Activated CD4-positive, alpha-beta T cell treated with anti-CD3 and anti-CD28 coated beads for 36 hours (primary cell): Measurements from ENCODE around the gene AREL1. TPM values are rescaled to one million over a fixed set of nuclear protein-coding genes. Genes with fewer than 3 reads are reported as not detected.
"Not testable (repeated sequence)": the region's sequence is repeated elsewhere in the genome, so short reads cannot be mapped to it uniquely, and the experiment has no call there.

Source experiments
- ATAC-seq: fragments of 200-7000 bp; cut with Tn5 transposase; one replicate; pipeline ENCODE4 v1.10.0; 2021; ENCODE audit warnings: mild to moderate bottlenecking, moderate library complexity
- CTCF ChIA-PET: fragments of 350-600 bp; sonication (Branson Sonifier 250); formaldehyde crosslinking; loops from one replicate; lab custom pipeline; 2021; ENCODE audit warnings: antibody characterized with exemption; lab: Charles Lee
- POLR2A ChIA-PET: fragments of 350-600 bp; sonication (Branson Sonifier 250); formaldehyde crosslinking; loops from one replicate; lab custom pipeline; 2021; ENCODE audit warnings: antibody characterized with exemption, inconsistent platforms; lab: Charles Lee
- DNase-seq: peaks from one replicate; pipeline ENCODE4 v3.0.0-alpha.2; 2020
- H3K27ac Mint-ChIP-seq: one replicate; pipeline ENCODE4 v1.8.0; 2021; ENCODE audit warnings: mixed read lengths
- H3K27me3 Mint-ChIP-seq: one replicate; pipeline ENCODE4 v1.8.0; 2021; ENCODE audit warnings: mixed read lengths
- H3K36me3 Mint-ChIP-seq: one replicate; pipeline ENCODE4 v1.8.0; 2021; ENCODE audit warnings: low read depth, mixed read lengths
- H3K4me1 Mint-ChIP-seq: one replicate; pipeline ENCODE4 v1.8.0; 2021; ENCODE audit warnings: mixed read lengths
- H3K4me3 Mint-ChIP-seq: one replicate; pipeline ENCODE4 v1.8.0; 2021; ENCODE audit warnings: mild to moderate bottlenecking, moderate library complexity, mixed read lengths
- H3K9me3 Mint-ChIP-seq: one replicate; pipeline ENCODE4 v1.8.0; 2021; ENCODE audit warnings: low read depth, mixed read lengths
- intact Hi-C, 2 experiments: fragments of 100-400 bp; cut with DNase I in 1 of 2; cut with micrococcal nuclease in 1 of 2; formaldehyde crosslinking; loops; one replicate each; pipeline versions ENCODE4 v1.14.2 to v1.15.1; 2022 to 2024; cut with DNase I, micrococcal nuclease
- total RNA-seq, 2 experiments: library from RNA; stranded (reverse); gene quantifications; one replicate each; pipeline ENCODE4 v1.2.3, GENCODE V29; 2021

AREL1 gene, protein sequence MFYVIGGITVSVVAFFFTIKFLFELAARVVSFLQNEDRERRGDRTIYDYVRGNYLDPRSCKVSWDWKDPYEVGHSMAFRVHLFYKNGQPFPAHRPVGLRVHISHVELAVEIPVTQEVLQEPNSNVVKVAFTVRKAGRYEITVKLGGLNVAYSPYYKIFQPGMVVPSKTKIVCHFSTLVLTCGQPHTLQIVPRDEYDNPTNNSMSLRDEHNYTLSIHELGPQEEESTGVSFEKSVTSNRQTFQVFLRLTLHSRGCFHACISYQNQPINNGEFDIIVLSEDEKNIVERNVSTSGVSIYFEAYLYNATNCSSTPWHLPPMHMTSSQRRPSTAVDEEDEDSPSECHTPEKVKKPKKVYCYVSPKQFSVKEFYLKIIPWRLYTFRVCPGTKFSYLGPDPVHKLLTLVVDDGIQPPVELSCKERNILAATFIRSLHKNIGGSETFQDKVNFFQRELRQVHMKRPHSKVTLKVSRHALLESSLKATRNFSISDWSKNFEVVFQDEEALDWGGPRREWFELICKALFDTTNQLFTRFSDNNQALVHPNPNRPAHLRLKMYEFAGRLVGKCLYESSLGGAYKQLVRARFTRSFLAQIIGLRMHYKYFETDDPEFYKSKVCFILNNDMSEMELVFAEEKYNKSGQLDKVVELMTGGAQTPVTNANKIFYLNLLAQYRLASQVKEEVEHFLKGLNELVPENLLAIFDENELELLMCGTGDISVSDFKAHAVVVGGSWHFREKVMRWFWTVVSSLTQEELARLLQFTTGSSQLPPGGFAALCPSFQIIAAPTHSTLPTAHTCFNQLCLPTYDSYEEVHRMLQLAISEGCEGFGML
- total RNA-seq: 10 to 100 TPM; 31.3 to 35.6 TPM

DNA sequence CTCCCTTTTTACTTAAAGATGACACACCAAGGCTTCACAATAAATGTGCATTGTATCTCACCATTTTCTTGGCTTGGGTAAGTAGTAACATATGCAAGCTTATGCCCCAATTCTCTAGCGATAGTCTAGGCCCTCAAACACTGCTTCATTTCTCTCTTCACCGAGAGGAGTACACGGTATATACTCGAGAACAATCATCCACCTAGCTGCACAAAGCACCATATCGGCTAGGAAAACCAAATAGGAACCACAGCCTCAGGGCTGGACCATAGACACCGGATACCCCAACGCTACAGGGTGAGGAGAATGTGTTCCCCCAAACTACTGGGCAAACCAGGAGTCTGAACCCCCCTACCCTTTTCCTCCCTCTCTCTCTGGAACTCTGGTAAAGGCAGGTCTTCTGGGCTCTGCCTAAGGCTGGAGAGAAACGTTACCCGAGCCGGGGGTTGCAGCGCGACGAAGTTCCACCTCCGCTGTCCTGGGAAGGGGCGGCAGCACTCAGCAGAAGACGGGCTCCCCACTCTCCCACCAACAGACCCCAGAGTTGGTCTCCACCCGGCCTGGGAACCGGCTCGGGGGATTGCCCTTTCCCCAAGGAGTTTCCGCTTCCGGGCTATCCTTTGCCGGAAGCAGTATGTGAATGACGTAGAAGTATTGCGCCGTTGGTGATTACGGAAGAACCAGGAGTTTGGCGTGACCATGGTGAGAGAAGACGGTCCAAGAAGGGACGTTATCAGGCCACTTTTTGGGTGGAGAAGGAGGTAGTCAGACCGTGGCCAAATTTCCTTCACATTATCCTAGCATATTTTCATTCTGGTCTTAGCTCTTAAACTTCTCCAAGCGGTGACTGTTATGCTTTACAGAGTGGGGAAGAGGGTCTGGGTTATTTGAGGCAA is at the start of gene AREL1, which contains the start of gene FCF1:
TSS of gene AREL1 (minus strand) at position 582 of the 896 bp plus-strand sequence. CDS start 27,465 bp downstream, outside the sequence.
TSS of gene FCF1 (plus strand) at position 646 of the 896 bp plus-strand sequence. CDS start at position 700, 54 bp downstream.
- H3K4me1 Mint-ChIP-seq: peaks cover 50% of the 10 kb centered on the region
- ChIA-PET POLR2A (no interaction called here), CTCF (interaction anchor here (1.0 to 1.9 kb wide), 3 partner anchors 94 to 104 kb away, joined by 3 to 8 read pairs (median 4); partner anchors contain the start of gene LTBP2)
- no peaks in the 10 kb centered on the region for H3K9me3 Mint-ChIP-seq
- peak within 1 kb of the TSS; percentile 98 for H3K4me3 Mint-ChIP-seq
- DNase-seq (peak; percentile 88), ATAC-seq (peak; percentile 98)
- intact Hi-C loops: loop anchor here (1.0 to 5.0 kb wide), 11 partner anchors 51 to 949 kb away; partner anchors contain the start of genes LTBP2 (in 2 of the 2), YLPM1 (in 2 of the 2), ABCD4 (in 1 of the 2) and ALDH6A1 (in 1 of the 2)
- H3K36me3 Mint-ChIP-seq: peaks cover 14% of the 10 kb centered on the region
- peak within 1 kb of the TSS; percentile 98 for H3K27ac Mint-ChIP-seq
- no peaks in the 10 kb centered on the region for H3K27me3 Mint-ChIP-seq

DNA sequence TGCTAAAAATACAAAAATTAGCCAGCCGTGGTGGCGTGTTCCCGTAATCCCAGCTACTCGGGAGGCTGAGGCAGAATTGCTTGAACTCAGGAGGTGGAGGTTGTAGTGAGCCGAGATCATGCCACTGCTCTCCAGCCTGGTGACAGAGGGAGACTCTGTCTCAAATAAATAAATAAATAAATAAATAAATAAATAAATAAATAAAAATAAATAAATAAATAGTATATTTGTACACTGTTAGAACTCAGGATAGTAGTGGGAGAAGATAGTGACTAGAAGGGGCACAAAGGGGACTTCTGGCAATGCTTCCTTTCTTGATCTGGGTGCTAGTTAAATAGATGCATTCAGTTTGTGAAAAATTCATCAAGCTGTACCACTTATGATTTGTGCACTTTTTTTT is 45.6 kb upstream of the AREL1 start:
- CTCF ChIA-PET: interaction anchor here (0.7 kb wide), 1 partner anchor 11 kb away, joined by 3 read pairs; no protein-coding TSS in a partner anchor
- ATAC-seq, H3K9me3 Mint-ChIP-seq, H3K4me3 Mint-ChIP-seq, intact Hi-C loops, DNase-seq, H3K36me3 Mint-ChIP-seq, H3K27me3 Mint-ChIP-seq, POLR2A ChIA-PET, H3K27ac Mint-ChIP-seq: not testable (repeated sequence)
- peaks cover 11% of the 10 kb centered on the region for H3K4me1 Mint-ChIP-seq

DNA sequence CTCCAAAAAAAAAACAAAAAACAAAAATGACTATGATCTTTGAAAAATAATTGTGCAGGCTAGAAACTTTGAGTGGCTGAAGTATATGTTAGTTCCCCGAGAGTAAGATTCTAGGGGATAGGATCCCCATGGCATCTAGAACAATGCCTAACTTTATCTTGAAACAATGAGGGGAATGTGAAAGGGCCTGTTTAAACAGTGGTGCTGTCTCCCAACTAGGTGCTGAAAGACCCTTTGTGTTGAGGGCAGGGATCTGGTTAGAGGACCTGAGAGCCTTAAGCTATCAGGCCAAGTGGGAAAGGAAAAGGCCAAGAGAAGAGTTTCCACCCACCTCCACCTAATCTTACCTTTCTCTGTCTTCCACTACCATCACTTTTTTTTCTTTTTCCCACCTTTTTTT is 43.4 kb upstream of the AREL1 start:
- intact Hi-C loops: no loop called here
- no peak for DNase-seq
- no peak for ATAC-seq
- H3K9me3 Mint-ChIP-seq: peaks cover 11% of the 10 kb centered on the region
- H3K4me3 Mint-ChIP-seq: no peak overlapping the region
- no peaks in the 10 kb centered on the region for H3K27me3 Mint-ChIP-seq
- no peak overlapping the region for H3K27ac Mint-ChIP-seq
- H3K36me3 Mint-ChIP-seq: peaks cover 8% of the 10 kb centered on the region
- no peaks in the 10 kb centered on the region for H3K4me1 Mint-ChIP-seq
- CTCF ChIA-PET: interaction anchor here (0.7 kb wide), 1 partner anchor 110 kb away, joined by 3 read pairs; no protein-coding TSS in a partner anchor
- POLR2A ChIA-PET: no interaction called here

DNA sequence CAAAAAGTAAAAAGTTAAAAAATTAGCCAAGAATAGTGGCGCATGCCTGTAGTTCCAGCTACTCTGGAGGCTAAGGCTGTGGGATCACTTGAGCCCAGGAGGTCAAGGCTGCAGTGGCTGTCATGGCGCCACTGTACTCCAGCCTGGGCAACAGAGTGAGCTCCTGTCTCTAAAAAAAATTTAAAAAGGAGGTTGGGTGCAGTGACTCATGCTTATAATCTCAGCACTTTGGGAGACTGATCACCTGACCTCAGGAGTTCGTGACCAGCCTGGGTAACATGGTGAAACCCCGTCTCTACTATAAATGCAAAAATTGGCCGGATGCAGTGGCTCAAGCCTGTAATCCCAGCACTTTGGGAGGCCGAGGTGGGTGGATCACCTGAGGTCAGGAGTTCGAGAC is 42.0 kb upstream of the AREL1 start:
- intact Hi-C loops: no loop called here
- peaks cover 8% of the 10 kb centered on the region for H3K36me3 Mint-ChIP-seq
- ChIA-PET POLR2A (no interaction called here), CTCF (interaction anchor here (0.7 kb wide), 3 partner anchors 93 to 192 kb away, joined by 3 read pairs; no protein-coding TSS in a partner anchor)
- H3K4me3 Mint-ChIP-seq: no peak overlapping the region
- no peaks in the 10 kb centered on the region for H3K4me1 Mint-ChIP-seq
- no peak overlapping the region for H3K27ac Mint-ChIP-seq
- no peak for ATAC-seq
- H3K27me3 Mint-ChIP-seq: no peaks in the 10 kb centered on the region
- no peak for DNase-seq
- peaks cover 11% of the 10 kb centered on the region for H3K9me3 Mint-ChIP-seq

DNA sequence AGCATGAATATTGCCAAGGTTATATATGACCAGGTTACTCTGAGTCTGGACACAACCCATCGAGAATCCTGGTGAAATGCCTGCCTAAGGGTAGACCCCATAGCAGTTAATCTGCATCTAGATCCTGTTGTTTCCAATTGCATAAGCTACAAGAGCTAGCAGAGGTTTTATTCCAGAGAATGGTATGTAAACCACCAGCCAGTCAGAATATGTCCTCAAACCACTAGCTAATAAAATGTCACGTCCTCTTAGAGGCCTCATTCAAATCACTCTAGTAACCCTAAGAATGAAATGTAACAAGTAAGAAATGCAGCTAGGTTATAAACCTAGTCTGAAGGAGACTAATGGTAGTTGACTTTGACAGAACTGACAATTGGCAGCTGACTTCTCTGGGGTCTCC is 41.3 kb upstream of the AREL1 start:
- Mint-ChIP-seq H3K27ac (no peak overlapping the region), H3K4me1 (no peaks in the 10 kb centered on the region), H3K9me3 (peaks cover 11% of the 10 kb centered on the region), H3K27me3 (no peaks in the 10 kb centered on the region), H3K4me3 (no peak overlapping the region), H3K36me3 (peaks cover 8% of the 10 kb centered on the region)
- DNase-seq: no peak
- ATAC-seq: no peak
- intact Hi-C loops: no loop called here
- POLR2A ChIA-PET: no interaction called here
- CTCF ChIA-PET: interaction anchor here (0.7 kb wide), 3 partner anchors 40 to 152 kb away, joined by 3 read pairs; no protein-coding TSS in a partner anchor

DNA sequence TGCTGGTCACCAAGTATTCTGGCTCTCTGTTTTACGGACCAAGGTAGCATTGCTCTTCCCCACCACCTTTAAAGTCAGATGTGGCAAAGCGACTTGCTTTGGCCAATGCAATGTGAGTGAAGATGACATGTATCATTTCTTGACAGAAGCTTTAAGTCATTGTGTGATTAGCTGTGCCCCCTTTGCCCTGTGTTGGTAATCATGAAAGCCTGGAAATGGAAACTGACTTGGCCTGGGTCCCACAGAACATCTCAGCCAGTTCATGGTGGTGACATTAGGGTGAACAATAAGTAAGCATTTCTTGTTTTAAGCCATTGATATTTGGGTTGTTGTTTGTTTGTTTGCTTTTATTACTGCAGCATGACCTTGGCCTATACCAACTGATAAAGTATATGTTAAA is 34.4 kb upstream of the AREL1 start:
- ATAC-seq: no peak
- no peak for DNase-seq
- no peak overlapping the region for H3K4me3 Mint-ChIP-seq
- POLR2A ChIA-PET: no interaction called here
- H3K36me3 Mint-ChIP-seq: peaks cover 4% of the 10 kb centered on the region
- no peak overlapping the region for H3K27ac Mint-ChIP-seq
- intact Hi-C loops: no loop called here
- peaks cover 5% of the 10 kb centered on the region for H3K9me3 Mint-ChIP-seq
- H3K4me1 Mint-ChIP-seq: no peaks in the 10 kb centered on the region
- CTCF ChIA-PET: no interaction called here
- H3K27me3 Mint-ChIP-seq: no peaks in the 10 kb centered on the region

DNA sequence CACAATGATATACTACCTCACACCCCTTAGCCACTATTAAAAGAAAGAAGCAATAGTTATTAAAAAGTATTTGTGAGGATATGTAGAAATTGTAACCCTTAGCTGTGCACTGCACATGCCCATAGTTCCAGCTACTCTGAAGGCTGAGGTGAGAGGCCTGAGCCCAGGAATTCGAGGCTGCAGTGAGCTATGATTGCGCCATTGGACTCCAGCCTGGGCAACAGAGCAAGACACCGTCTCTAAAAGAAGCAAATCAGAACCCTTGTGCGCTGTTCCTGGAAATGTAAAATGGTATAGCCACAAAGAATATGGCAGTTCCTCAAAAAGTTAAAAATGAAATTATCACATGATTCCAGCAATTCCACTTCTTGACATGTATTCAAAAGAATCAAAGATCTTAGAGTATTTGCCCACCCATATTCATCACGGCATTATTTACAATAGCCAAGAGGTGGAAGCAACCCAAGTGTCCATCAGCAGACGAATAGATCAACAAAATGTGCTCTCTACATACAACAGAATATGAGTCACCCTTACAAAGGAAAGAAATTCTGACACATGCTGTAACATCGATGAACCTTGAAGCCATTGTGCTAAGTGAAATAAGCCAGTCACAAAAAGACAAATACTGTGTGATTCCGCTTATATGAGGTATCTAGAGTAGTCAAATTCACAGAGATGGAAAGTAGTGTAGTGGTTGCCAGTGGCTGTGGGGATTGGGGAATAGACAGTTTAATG is 26.6 kb upstream of the AREL1 start:
- DNase-seq: no peak
- ChIA-PET POLR2A (no interaction called here), CTCF (no interaction called here)
- no peaks in the 10 kb centered on the region for H3K9me3 Mint-ChIP-seq
- intact Hi-C loops: no loop called here
- peaks cover 28% of the 10 kb centered on the region for H3K36me3 Mint-ChIP-seq
- no peaks in the 10 kb centered on the region for H3K4me1 Mint-ChIP-seq
- no peaks in the 10 kb centered on the region for H3K27me3 Mint-ChIP-seq
- H3K4me3 Mint-ChIP-seq: no peak overlapping the region
- H3K27ac Mint-ChIP-seq: no peak overlapping the region
- ATAC-seq: no peak

DNA sequence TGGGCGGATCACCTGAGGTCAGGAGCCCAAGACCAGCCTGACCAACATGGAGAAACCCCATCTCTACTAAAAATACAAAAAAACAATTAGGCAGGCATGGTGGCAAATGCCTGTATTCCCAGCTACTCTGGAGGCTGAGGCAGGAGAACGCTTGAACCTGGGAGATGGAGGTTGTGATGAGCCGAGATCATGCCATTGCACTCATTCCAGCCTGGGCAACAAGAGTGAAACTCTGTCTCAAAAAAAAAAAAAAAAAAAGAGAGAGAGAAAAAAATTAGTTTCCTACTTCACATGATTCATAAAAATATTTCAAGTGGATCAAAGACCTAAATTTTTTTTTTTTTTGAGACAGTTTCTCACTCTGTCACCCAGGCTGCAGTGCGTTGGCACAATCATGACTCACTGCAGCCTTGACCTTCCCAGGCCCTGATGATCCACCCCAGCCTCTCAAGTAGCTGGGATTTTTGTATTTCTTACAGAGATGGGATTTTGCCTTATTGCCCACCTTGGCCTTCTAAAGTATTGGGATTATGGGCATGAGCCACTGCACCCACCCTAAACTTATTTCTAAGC is 25.0 kb upstream of the AREL1 start:
- peak; percentile 57 for ATAC-seq
- intact Hi-C loops: no loop called here
- ChIA-PET POLR2A (no interaction called here), CTCF (interaction anchor here (0.7 kb wide), 1 partner anchor 39 kb away, joined by 3 read pairs; no protein-coding TSS in a partner anchor)
- H3K9me3 Mint-ChIP-seq: no peaks in the 10 kb centered on the region
- H3K36me3 Mint-ChIP-seq: peaks cover 32% of the 10 kb centered on the region
- no peak overlapping the region for H3K27ac Mint-ChIP-seq
- no peaks in the 10 kb centered on the region for H3K4me1 Mint-ChIP-seq
- H3K27me3 Mint-ChIP-seq: no peaks in the 10 kb centered on the region
- no peak overlapping the region for H3K4me3 Mint-ChIP-seq
- DNase-seq: peak; percentile 30

DNA sequence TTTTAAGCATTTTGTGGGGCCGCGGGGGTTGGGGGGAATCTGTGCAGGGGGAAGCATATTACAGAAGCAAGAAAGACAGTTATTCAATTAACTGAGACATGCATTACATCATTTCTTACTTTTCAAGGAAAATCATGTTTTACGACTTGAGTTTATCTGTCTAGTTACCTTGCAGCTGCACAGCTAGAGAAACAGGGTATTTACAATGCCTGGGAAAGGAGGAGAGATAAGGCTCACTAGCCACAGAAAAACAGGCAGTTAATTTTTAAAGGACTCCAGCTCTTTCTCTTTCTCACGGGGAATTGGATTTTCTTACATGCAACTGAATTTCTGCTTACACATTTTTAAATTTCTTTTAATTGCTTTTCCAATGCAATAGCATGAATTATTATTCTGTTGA is 22.2 kb upstream of the AREL1 start:
- intact Hi-C loops: no loop called here

DNA sequence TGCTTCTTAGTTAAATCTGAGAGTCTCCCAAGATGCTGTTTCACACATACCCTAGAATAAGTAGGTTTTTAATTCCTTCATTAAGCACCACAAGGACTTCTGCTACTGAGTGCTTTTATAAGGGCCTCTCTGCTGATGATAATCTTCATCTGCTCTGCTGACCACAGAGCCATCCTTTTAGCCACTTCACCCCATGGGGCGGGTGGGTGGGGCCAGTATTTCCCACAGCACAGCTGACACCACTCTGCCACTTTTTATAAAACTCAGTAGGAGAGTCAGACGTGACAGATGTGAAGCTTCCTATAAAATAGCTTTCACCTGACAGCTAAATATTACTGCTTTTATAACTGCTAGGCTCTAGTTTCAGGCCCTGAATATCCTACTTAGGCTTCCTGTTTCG is 20.3 kb upstream of the AREL1 start:
- no peaks in the 10 kb centered on the region for H3K4me1 Mint-ChIP-seq
- ATAC-seq: no peak
- ChIA-PET POLR2A (no interaction called here), CTCF (interaction anchor here (1.1 to 1.2 kb wide), 2 partner anchors 65 to 128 kb away, joined by 3 to 5 read pairs; no protein-coding TSS in a partner anchor)
- no peaks in the 10 kb centered on the region for H3K27me3 Mint-ChIP-seq
- no peaks in the 10 kb centered on the region for H3K9me3 Mint-ChIP-seq
- intact Hi-C loops: no loop called here
- no peak overlapping the region for H3K4me3 Mint-ChIP-seq
- peaks cover 35% of the 10 kb centered on the region for H3K36me3 Mint-ChIP-seq
- DNase-seq: no peak
- no peak overlapping the region for H3K27ac Mint-ChIP-seq

More for the DNA sequence above, 22.2 kb upstream of the AREL1 start:
- CTCF ChIA-PET: no interaction called here
- H3K27ac Mint-ChIP-seq: no peak overlapping the region
- POLR2A ChIA-PET: no interaction called here
- no peak overlapping the region for H3K4me3 Mint-ChIP-seq
- H3K4me1 Mint-ChIP-seq: no peaks in the 10 kb centered on the region
- DNase-seq: no peak
- no peak for ATAC-seq
- H3K9me3 Mint-ChIP-seq: no peaks in the 10 kb centered on the region
- H3K27me3 Mint-ChIP-seq: no peaks in the 10 kb centered on the region
- peaks cover 39% of the 10 kb centered on the region for H3K36me3 Mint-ChIP-seq
